ENCODE measurements around the gene CBLB. TPM values are rescaled to one million over a fixed set of nuclear protein-coding genes. Genes with fewer than 3 reads are reported as not detected.

Gene CBLB
- polyA plus RNA-seq, 1 experiment: 24.7 TPM

GRCh38 chr3:105714453-105714852, 154.4 kb downstream of the CBLB start:
- no peak for DNase-seq (ENCODE audit: low read depth, low spot score)
- TF ChIP-seq CTCF (IDR thresholded peaks at IDR 0.05; ENCODE audit: low read depth, low read length): no peak
- Histone ChIP-seq H3K27me3 (ENCODE audit: control insufficient read depth, insufficient read depth, low read length) (no peaks in the 10 kb centered on the region), H3K27ac (ENCODE audit: low read depth, low read length) (no peak overlapping the region), H3K9me3 (ENCODE audit: control insufficient read depth, insufficient read depth, low read length) (no peaks in the 10 kb centered on the region), H3K4me3 (ENCODE audit: low read depth, low read length) (no peak overlapping the region)
- ChIA-PET POLR2A (no interaction called here), CTCF (no interaction called here)

- POLR2A ChIA-PET: no interaction called here
- no peak for DNase-seq (ENCODE audit: low read depth, low spot score)
- Histone ChIP-seq H3K27ac (ENCODE audit: low read depth, low read length) (no peak overlapping the region), H3K27me3 (ENCODE audit: control insufficient read depth, insufficient read depth, low read length) (no peaks in the 10 kb centered on the region), H3K9me3 (ENCODE audit: control insufficient read depth, insufficient read depth, low read length) (no peaks in the 10 kb centered on the region), H3K4me3 (ENCODE audit: low read depth, low read length) (no peak overlapping the region)
- CTCF ChIA-PET: no interaction called here
- no peak for TF ChIP-seq CTCF (IDR thresholded peaks at IDR 0.05; ENCODE audit: low read depth, low read length)
Measured at GRCh38 chr3:105708980-105709379, 159.8 kb downstream of the CBLB start.

- no peak for DNase-seq (ENCODE audit: low read depth, low spot score)
- H3K4me3 ChIP-seq (ENCODE audit: low read depth, low read length): no peak overlapping the region
- CTCF ChIA-PET: interaction anchor here (1.1 kb wide), 1 partner anchor 18 kb away, joined by 4 read pairs; no protein-coding TSS in a partner anchor
Measured at GRCh38 chr3:105707009-105707408, 161.8 kb downstream of the CBLB start.

GRCh38 chr3:105704726-105705410, 163.9 kb downstream of the CBLB start:
- H3K27me3 ChIP-seq (ENCODE audit: control insufficient read depth, insufficient read depth, low read length): no peaks in the 10 kb centered on the region
- no peak for TF ChIP-seq CTCF (IDR thresholded peaks at IDR 0.05; ENCODE audit: low read depth, low read length)
- CTCF ChIA-PET: no interaction called here
- no peak overlapping the region for H3K27ac ChIP-seq (ENCODE audit: low read depth, low read length)
- no peaks in the 10 kb centered on the region for H3K9me3 ChIP-seq (ENCODE audit: control insufficient read depth, insufficient read depth, low read length)
- POLR2A ChIA-PET: no interaction called here
- H3K4me3 ChIP-seq (ENCODE audit: low read depth, low read length): no peak overlapping the region
- no peak for DNase-seq (ENCODE audit: low read depth, low spot score)

More at GRCh38 chr3:105707009-105707408, 161.8 kb downstream of the CBLB start:
- H3K27me3 ChIP-seq (ENCODE audit: control insufficient read depth, insufficient read depth, low read length): no peaks in the 10 kb centered on the region
- TF ChIP-seq CTCF (IDR thresholded peaks at IDR 0.05; ENCODE audit: low read depth, low read length): no peak
- POLR2A ChIA-PET: no interaction called here
- no peaks in the 10 kb centered on the region for H3K9me3 ChIP-seq (ENCODE audit: control insufficient read depth, insufficient read depth, low read length)
- no peak overlapping the region for H3K27ac ChIP-seq (ENCODE audit: low read depth, low read length)

GRCh38 chr3:105700575-105700974, 168.2 kb downstream of the CBLB start:
- CTCF ChIA-PET: no interaction called here

More at GRCh38 chr3:105700575-105700974, 168.2 kb downstream of the CBLB start:
- Histone ChIP-seq H3K27me3 (ENCODE audit: control insufficient read depth, insufficient read depth, low read length) (no peaks in the 10 kb centered on the region), H3K9me3 (ENCODE audit: control insufficient read depth, insufficient read depth, low read length) (no peaks in the 10 kb centered on the region), H3K27ac (ENCODE audit: low read depth, low read length) (no peak overlapping the region), H3K4me3 (ENCODE audit: low read depth, low read length) (no peak overlapping the region)
- POLR2A ChIA-PET: no interaction called here
- DNase-seq (ENCODE audit: low read depth, low spot score): no peak
- no peak for TF ChIP-seq CTCF (IDR thresholded peaks at IDR 0.05; ENCODE audit: low read depth, low read length)

All from AG04450 (cell line).